Upper lobe of left lung (tissue), 4 donors: Measurements from ENCODE around the gene IL16.

Experiments used
- EP300 ChIP-seq, 4 donors: sonication (generic); formaldehyde crosslinking; IDR thresholded peaks; one replicate each; pipeline ENCODE4 v1.5.1; 2017; ENCODE audit warnings: antibody characterized with exemption in 4 of 4, control low read depth in 2 of 4
- POLR2A ChIP-seq, 4 donors: fragments of 450-650 bp; IDR thresholded peaks; one replicate each; pipeline ENCODE4 v1.5.1; 2016 to 2017; ENCODE audit warnings: antibody characterized with exemption in 4 of 4, mild to moderate bottlenecking in 2 of 4
- POLR2AphosphoS5 ChIP-seq, 2 donors: sonication (generic); formaldehyde crosslinking; IDR thresholded peaks; one replicate each; pipeline ENCODE4 v1.5.1; 2017; ENCODE audit warnings: antibody characterized with exemption in 2 of 2
- TF ChIP-seq, protein P1 (sequence below), 6 experiments: fragments of 450-650 bp in 4 of 6; fragments of 200-600 bp in 2 of 6; sonication (generic) in 2 of 6; IDR thresholded peaks; one replicate each; pipeline ENCODE4 v1.5.1; 2016 to 2019; ENCODE audit warnings: antibody characterized with exemption in 6 of 6

DNA sequence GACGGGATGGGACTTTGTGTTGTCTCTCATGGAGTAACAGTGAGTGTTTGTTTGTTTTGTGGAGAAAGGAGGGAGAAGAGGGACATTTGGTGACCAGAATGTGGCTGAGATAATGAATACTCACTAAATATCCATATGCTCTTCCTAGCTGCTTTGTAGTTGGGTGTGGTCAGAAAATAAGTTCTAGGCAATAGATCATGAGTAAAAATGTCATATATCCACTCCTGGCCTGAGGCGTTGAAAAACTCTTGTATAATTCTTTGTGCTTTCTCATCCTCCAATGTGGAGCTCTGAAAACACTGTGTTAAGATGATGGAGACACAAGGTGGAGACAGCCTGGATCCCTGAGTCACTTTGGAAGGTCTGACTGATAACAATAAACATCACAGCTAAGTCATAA is 28.0 kb upstream of the IL16 start:
- TF ChIP-seq, protein P1, sequence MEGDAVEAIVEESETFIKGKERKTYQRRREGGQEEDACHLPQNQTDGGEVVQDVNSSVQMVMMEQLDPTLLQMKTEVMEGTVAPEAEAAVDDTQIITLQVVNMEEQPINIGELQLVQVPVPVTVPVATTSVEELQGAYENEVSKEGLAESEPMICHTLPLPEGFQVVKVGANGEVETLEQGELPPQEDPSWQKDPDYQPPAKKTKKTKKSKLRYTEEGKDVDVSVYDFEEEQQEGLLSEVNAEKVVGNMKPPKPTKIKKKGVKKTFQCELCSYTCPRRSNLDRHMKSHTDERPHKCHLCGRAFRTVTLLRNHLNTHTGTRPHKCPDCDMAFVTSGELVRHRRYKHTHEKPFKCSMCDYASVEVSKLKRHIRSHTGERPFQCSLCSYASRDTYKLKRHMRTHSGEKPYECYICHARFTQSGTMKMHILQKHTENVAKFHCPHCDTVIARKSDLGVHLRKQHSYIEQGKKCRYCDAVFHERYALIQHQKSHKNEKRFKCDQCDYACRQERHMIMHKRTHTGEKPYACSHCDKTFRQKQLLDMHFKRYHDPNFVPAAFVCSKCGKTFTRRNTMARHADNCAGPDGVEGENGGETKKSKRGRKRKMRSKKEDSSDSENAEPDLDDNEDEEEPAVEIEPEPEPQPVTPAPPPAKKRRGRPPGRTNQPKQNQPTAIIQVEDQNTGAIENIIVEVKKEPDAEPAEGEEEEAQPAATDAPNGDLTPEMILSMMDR (IDR thresholded peaks at IDR 0.05): no peak
- TF ChIP-seq EP300 (IDR thresholded peaks at IDR 0.05) (no peak), POLR2A (IDR thresholded peaks at IDR 0.05) (no peak), POLR2AphosphoS5 (IDR thresholded peaks at IDR 0.05) (no peak)
